Epidermal melanocyte (primary cell): Measurements from ENCODE around the gene ITGA1.

Source experiments
- DNase-seq: peaks from one replicate; pipeline ENCODE4 v3.0.0; 2011; ENCODE audit warnings: low spot score; ENCODE audit not compliant: insufficient read length

Gene ITGA1

DNA sequence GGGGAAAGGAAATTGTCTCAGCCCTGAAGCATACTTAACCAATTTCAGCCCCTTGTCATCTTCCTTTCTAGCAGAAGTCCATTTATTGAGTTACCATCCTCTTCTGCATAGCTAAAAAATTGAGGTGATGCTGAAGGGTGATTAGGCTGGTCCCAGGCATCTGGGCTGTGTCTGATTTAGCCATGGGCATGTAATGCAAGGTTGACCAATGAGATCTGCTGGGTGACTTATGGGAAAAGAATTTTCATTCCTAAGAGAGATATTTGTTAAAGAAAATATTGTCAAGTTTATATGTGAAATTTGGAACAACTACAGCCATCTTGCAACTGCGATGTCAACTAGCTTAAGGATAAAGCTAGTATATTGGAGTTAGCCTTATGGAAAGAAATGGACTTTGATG, 206.6 kb downstream of the ITGA1 start:
- DNase-seq: no peak

- no peak for DNase-seq
These were observed 207.4 kb downstream of the ITGA1 start for GRCh38 chr5:52995095-52995494.

DNA sequence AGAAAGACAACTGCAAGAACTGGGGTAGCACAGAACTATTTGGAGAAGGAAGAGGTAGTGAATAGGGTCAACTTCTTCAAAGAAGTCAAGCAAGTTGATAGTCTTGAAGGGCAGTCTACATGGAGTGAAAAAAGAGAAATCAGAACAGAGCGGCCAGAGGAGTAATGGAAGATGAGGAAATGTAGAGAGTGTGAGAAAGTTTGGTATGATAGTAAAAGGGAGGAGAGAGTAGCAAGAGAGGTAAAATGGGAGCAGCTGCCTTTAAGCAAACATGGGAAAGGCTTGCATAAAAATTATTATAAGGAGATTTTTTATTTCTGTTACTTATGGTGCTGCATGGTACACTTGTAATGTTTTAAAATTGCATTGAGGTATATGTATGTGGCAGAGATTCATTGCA, 208.2 kb downstream of the ITGA1 start:
- DNase-seq: no peak

GRCh38 chr5:52996979-52997378, 209.3 kb downstream of the ITGA1 start:
- DNase-seq: no peak

GRCh38 chr5:52997424-52997823, 209.7 kb downstream of the ITGA1 start:
- DNase-seq: no peak

DNA sequence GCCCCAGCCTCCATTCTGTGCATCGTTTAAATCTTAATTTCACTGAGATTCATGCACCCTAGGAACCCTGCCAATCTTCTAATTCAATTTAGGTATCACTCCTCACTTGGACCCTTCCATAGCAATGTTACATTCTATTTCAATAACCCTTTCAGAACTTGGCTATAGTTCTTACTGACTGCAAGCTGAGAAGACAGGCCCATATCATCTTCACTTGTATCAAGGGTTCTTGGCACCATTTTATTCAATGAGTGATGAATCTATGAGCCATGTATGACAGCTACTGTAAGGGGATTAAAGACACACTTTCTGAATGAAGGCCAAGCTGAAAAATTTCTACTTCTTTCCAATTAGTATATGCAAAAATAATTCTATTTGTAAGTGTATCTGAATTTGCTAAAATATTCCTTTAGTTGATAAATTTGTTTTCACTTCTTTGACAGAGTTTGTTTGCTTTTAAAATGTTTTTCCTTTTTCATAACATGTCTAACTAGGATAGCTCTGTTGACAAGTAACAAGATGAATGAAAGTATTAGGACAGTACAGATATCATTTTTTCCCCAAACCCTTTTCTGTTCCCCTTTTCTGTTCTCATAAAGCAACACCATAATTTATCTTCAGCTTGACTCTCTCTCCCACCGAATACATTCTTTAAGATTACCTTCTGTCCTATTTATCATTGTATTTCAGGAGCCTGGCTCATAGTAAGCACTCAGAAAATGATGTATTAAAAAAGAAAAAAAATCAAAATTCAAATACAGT, 211.0 kb downstream of the ITGA1 start:
- no peak for DNase-seq

- no peak for DNase-seq
These were observed 211.7 kb downstream of the ITGA1 start for GRCh38 chr5:52999344-52999949.

- DNase-seq: no peak
These were observed 213.8 kb downstream of the ITGA1 start for GRCh38 chr5:53001541-53001940.

DNA sequence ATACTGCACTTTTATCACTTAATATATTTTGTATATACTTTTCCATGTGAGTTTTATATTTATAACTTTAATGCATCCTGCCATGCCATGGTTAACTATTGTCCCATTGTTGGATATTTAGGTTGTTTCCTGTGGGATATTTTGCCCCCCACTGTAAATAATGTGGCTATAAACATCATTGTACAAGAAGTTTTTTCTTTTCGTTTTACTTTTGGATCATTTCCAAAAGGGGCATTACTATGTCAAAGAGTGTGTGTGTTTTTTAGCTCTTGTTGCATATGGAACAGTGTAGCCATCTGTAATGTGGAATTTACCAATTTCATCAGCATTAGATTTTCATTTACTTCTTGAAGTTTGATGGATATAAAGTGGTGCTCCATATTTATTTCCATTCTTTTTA, 214.8 kb downstream of the ITGA1 start:
- DNase-seq: no peak

GRCh38 chr5:53003144-53003543, 215.4 kb downstream of the ITGA1 start:
- DNase-seq: no peak

- DNase-seq: peak; percentile 30
These were observed 219.5 kb downstream of the ITGA1 start for GRCh38 chr5:53006911-53007890.

DNA sequence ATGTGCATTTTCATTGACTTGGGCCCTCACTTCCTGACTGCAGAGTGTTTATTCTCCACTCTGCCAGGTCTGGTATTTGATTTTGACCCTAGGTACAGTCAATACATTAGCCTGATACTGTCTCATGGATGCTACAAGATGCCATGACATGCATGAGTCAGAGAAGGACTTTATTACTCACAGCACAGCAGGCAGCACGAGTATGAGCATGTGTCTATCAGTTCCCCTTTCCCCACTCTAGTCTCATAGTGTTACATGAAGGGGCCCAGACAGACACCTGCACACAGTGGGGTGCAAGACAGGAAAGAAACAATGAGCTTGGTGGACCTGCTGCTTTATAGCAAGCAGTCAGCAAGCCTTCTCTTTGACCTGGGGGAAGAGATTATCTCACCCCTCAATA, 221.0 kb downstream of the ITGA1 start:
- no peak for DNase-seq
